Subcutaneous adipose tissue (tissue), 4 donors: ENCODE results near the gene PSMC6. TPM values are rescaled to one million over a fixed set of nuclear protein-coding genes. Genes with fewer than 3 reads are reported as not detected.

Source experiments
- CTCF ChIP-seq: fragments of 450-650 bp; IDR thresholded peaks from one replicate; pipeline ENCODE4 v1.5.1; 2016; ENCODE audit warnings: low read depth, mild to moderate bottlenecking, control low read depth, antibody characterized with exemption, moderate library complexity
- total RNA-seq, 4 donors: library from RNA; depleted of rRNA; stranded (reverse); fragments of >200 nt; gene quantifications; one replicate each; pipeline ENCODE4 v1.1.0, GENCODE V29; 2016

Gene PSMC6
- total RNA-seq, 4 donors from 2014 or later = 73.9 to 109 (median 90.9) TPM

GRCh38 chr14:52738409-52738808 lies 31.4 kb downstream of the PSMC6 start:
- TF ChIP-seq CTCF = no peak

DNA sequence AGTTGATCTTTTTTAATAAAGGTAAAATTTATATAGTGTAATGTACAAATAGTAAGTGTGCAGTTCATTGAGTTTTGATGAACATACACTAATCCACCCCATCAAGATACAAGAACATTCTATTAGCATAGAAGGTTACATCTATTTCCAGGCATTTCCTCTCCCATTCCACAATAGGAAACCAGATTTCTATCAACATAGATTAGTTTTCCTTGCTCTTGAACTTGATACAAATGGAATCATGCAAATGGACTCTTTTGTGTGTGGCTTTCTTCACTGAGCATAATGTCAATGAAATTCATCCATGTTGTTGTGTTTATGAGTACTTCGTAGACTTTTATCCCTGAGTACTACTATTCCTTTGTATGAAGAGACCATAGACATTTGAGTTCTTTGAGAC lies 33.8 kb downstream of the PSMC6 start:
- no peak for TF ChIP-seq CTCF

GRCh38 chr14:52741865-52742264 lies 34.9 kb downstream of the PSMC6 start:
- TF ChIP-seq CTCF = no peak

GRCh38 chr14:52748647-52749292 lies 41.8 kb downstream of the PSMC6 start:
- no peak for TF ChIP-seq CTCF

- TF ChIP-seq CTCF = no peak
Observed at GRCh38 chr14:52755607-52756316, 48.8 kb downstream of the PSMC6 start.

- TF ChIP-seq CTCF = no peak
Observed at GRCh38 chr14:52759145-52759544, 52.1 kb downstream of the PSMC6 start.

DNA sequence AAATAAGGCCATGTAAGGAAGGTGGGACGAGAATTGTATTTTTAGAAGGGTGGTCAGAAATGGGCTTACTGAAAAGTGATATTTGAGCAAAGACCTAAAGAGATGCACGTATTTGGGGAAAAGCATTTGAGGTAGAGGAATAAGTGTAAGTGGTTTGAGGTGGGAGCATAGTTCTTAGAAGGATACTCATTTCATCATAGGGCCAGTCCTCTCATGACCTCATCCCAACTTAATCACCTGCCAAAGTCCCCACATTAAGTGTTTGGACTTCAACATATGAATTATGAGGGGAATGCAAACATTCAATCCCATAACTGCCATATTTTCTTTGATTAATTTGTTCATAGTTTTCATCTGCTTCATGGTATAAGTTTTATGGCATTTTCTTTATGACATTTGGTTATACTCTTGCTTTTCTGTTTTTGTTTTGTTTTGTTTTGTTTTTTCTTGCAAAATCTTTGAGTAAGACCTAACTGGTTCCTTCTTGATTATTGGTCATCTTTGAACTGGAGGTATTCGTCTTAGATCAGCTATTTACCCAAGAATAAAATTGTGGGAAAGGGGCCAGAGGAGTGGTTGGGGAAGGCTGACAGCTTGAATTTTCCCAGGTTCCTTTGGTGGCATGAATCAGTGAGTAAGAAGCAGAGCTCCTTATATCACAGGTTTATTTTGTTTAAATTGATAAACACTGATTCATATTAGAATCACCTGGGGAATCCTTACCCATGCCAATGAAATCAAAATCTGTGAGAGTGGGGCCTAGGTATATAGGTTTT lies 60.2 kb downstream of the PSMC6 start:
- TF ChIP-seq CTCF = no peak
